HG02970 (cell line): ENCODE measurements around the gene SENP5.

Experiments
- ATAC-seq: cut with Tn5 transposase; IDR thresholded peaks from one replicate; pipeline ENCODE4 v1.9.1; 2021; ENCODE audit warnings: mild to moderate bottlenecking, moderate library complexity, moderate number of reproducible peaks; ENCODE audit not compliant: unreplicated experiment, low FRiP score

SENP5 gene

GRCh38 chr3:196875258-196875657, 7.5 kb downstream of the SENP5 start:
- no peak for ATAC-seq

- ATAC-seq, result no peak
Observed at GRCh38 chr3:196883361-196883760, 15.6 kb downstream of the SENP5 start.

- ATAC-seq, result no peak
Observed at GRCh38 chr3:196886144-196886543, 18.4 kb downstream of the SENP5 start.

- no peak for ATAC-seq
Observed at GRCh38 chr3:196889844-196890708, 22.4 kb downstream of the SENP5 start.

- no peak for ATAC-seq
Observed at GRCh38 chr3:196894557-196895295, 27.0 kb downstream of the SENP5 start.

- ATAC-seq, result no peak
Observed at GRCh38 chr3:196896229-196896628, 28.5 kb downstream of the SENP5 start.

GRCh38 chr3:196901768-196902167, 34.0 kb downstream of the SENP5 start:
- no peak for ATAC-seq

- no peak for ATAC-seq
Observed at GRCh38 chr3:196902296-196902695, 34.6 kb downstream of the SENP5 start.

GRCh38 chr3:196903740-196904139, 36.0 kb downstream of the SENP5 start:
- no peak for ATAC-seq

GRCh38 chr3:196914866-196915265, 47.1 kb downstream of the SENP5 start:
- ATAC-seq, result no peak

- ATAC-seq, result no peak
Observed at GRCh38 chr3:196915375-196915774, 47.7 kb downstream of the SENP5 start.

- ATAC-seq, result no peak
Observed at GRCh38 chr3:196916221-196916620, 48.5 kb downstream of the SENP5 start.

- ATAC-seq, result no peak
Observed at GRCh38 chr3:196916995-196917394, 49.3 kb downstream of the SENP5 start.

GRCh38 chr3:196918968-196919367, 51.2 kb downstream of the SENP5 start:
- no peak for ATAC-seq

GRCh38 chr3:196920733-196921132, 53.0 kb downstream of the SENP5 start:
- ATAC-seq, result no peak

GRCh38 chr3:196927571-196928453, 60.1 kb downstream of the SENP5 start:
- no peak for ATAC-seq

GRCh38 chr3:196931157-196931556, 63.4 kb downstream of the SENP5 start:
- ATAC-seq, result no peak

GRCh38 chr3:196931828-196932587, 64.3 kb downstream of the SENP5 start:
- no peak for ATAC-seq

- no peak for ATAC-seq
Observed at GRCh38 chr3:196932600-196932999, 64.9 kb downstream of the SENP5 start.

GRCh38 chr3:196936288-196936687, 68.6 kb downstream of the SENP5 start:
- ATAC-seq, result no peak
